HepG2 (cell line): ENCODE measurements around the gene KXD1. TPM values are rescaled to one million over a fixed set of nuclear protein-coding genes. Genes with fewer than 3 reads are reported as not detected.

Experiments used
- CCDC6 ChIP-seq: sonication (generic); formaldehyde crosslinking; IDR thresholded peaks from 2 replicates; pipeline ENCODE4 v1.8.1; 2022; ENCODE audit warnings: mild to moderate bottlenecking, missing genetic modification reagents, moderate library complexity
- FOXO1 ChIP-seq: sonication (generic); formaldehyde crosslinking; IDR thresholded peaks from 2 replicates; pipeline ENCODE4 v1.4.0; 2020; ENCODE audit warnings: missing genetic modification reagents
- HOXA5 ChIP-seq: sonication (generic); formaldehyde crosslinking; IDR thresholded peaks from 2 replicates; pipeline ENCODE4 v1.4.0; 2020; ENCODE audit warnings: missing genetic modification reagents
- NR2F6 ChIP-seq, 2 experiments: IDR thresholded peaks; 2 replicates each; pipeline ENCODE4 v1.6.1; 2016; ENCODE audit warnings: antibody characterized with exemption in 1 of 2, mild to moderate bottlenecking in 1 of 2
- SMAD1 ChIP-seq: sonication (generic); formaldehyde crosslinking; IDR thresholded peaks from 2 replicates; pipeline ENCODE4 v1.4.0; 2020; ENCODE audit warnings: missing genetic modification reagents, low read depth, mild to moderate bottlenecking, borderline replicate concordance
- SNAPC2 ChIP-seq: sonication (generic); formaldehyde crosslinking; IDR thresholded peaks from 2 replicates; pipeline ENCODE4 v1.8.1; 2022; ENCODE audit warnings: mild to moderate bottlenecking, missing genetic modification reagents
- ZNF484 ChIP-seq: sonication (generic); formaldehyde crosslinking; IDR thresholded peaks from 2 replicates; pipeline ENCODE4 v1.5.1; 2020; ENCODE audit warnings: mild to moderate bottlenecking, low read depth, missing genetic modification reagents, borderline replicate concordance
- ZNF552 ChIP-seq: sonication (generic); formaldehyde crosslinking; IDR thresholded peaks from 2 replicates; pipeline ENCODE4 v1.9.0; 2022; ENCODE audit warnings: missing genetic modification reagents, mild to moderate bottlenecking, borderline replicate concordance
- polyA plus RNA-seq, 8 experiments: library from polyadenylated mRNA; depleted of rRNA in 3 of 8; stranded (reverse) in 7 of 8; unstranded in 1 of 8; fragments of >200 nt; fragmentation: Illumina TruSeq in 4 of 8; extraction: Trizol in 4 of 8; gene quantifications; 2 replicates each; pipeline versions ENCODE4 v1.2.1 to v1.2.3, GENCODE V29; 2011 to 2016; ENCODE audit warnings: low read depth in 4 of 8, missing spikeins in 1 of 8, mixed read lengths in 1 of 8; ENCODE audit not compliant: insufficient read depth in 1 of 8
- total RNA-seq, 5 experiments: library from RNA; depleted of rRNA; stranded (reverse); fragments of >200 nt; fragmentation: Illumina TruSeq; extraction: Trizol; gene quantifications; 2 replicates each; pipeline ENCODE4 v1.2.3, GENCODE V29; 2016; ENCODE audit warnings: low read depth in 1 of 5
- TF ChIP-seq, protein P1 (sequence below): sonication (generic); formaldehyde crosslinking; IDR thresholded peaks from 2 replicates; pipeline ENCODE4 v1.5.1; 2020; ENCODE audit warnings: missing genetic modification reagents, mild to moderate bottlenecking, borderline replicate concordance
- TF ChIP-seq, protein P2 (sequence below): sonication (generic); formaldehyde crosslinking; conservative IDR thresholded peaks from 2 replicates; pipeline ENCODE4 v1.8.0; 2022; ENCODE audit warnings: mild to moderate bottlenecking, moderate library complexity, missing genetic modification reagents
- TF ChIP-seq, protein P3 (sequence below): sonication (generic); formaldehyde crosslinking; IDR thresholded peaks from 2 replicates; pipeline ENCODE4 v1.4.0; 2020; ENCODE audit warnings: missing genetic modification reagents
- TF ChIP-seq, protein P4 (sequence below): sonication (generic); formaldehyde crosslinking; IDR thresholded peaks from 2 replicates; pipeline ENCODE4 v1.4.0; 2020; ENCODE audit warnings: mild to moderate bottlenecking, missing genetic modification reagents

The KXD1 gene
- total and polyA plus RNA-seq, 2 of the 13 experiments (the other 11 are each of a cell fraction or from before 2014, with no cell fraction given) = 44.6 to 143 TPM

DNA sequence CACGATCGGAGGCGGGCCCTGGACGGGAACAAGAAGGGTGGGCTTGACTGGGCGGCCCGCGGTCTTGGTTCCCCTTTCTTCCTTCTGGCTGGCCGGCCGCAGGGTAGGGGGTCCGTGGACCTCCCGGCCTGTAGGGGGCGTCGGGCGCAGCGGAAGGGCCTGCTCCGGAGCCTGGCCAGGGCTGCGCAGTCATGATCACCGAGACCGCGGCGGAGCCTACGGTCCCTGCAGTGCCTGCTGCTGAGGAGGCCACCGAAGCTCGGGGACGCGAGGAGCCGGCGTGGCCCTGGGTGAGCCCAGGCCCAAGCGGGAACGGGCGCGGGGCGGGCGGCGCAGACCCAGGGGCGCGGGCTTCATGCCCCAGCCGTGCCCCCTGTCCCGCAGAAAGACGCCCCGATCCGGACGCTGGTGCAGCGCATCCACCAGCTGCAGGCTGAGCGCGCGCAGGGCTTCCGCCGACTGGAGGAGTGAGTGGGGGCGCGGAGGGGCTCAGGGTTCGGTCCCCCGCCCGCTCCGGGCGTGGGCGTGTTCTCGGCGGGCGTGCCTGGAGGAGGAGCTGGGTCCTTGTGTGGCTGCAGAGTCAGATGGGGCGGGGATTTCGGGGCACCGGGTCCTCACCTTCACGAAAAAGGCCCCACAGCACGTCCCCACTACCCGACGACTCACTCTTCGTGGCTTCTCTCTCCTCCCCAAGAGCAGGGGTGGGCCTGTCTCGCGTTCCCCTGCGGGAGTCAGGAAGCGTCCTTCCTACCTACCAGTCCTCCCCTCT, 31.1 kb downstream of the KXD1 start, which contains the start of gene REX1BD (continued):
- TF ChIP-seq, protein P1, sequence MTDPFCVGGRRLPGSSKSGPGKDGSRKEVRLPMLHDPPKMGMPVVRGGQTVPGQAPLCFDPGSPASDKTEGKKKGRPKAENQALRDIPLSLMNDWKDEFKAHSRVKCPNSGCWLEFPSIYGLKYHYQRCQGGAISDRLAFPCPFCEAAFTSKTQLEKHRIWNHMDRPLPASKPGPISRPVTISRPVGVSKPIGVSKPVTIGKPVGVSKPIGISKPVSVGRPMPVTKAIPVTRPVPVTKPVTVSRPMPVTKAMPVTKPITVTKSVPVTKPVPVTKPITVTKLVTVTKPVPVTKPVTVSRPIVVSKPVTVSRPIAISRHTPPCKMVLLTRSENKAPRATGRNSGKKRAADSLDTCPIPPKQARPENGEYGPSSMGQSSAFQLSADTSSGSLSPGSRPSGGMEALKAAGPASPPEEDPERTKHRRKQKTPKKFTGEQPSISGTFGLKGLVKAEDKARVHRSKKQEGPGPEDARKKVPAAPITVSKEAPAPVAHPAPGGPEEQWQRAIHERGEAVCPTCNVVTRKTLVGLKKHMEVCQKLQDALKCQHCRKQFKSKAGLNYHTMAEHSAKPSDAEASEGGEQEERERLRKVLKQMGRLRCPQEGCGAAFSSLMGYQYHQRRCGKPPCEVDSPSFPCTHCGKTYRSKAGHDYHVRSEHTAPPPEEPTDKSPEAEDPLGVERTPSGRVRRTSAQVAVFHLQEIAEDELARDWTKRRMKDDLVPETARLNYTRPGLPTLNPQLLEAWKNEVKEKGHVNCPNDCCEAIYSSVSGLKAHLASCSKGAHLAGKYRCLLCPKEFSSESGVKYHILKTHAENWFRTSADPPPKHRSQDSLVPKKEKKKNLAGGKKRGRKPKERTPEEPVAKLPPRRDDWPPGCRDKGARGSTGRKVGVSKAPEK (CRISPR knock-in tag) = 0 out of 2 replicates have a peak, but pooled peaks have one; percentile 26
- TF ChIP-seq HOXA5 (CRISPR knock-in tag) = 0 out of 2 replicates have a peak, but pooled peaks have one; percentile 43
- 0 out of 2 replicates have a peak, but pooled peaks have one; percentile 33 for TF ChIP-seq ZNF484 (CRISPR knock-in tag)
- peak; percentile 66; the same call in 1 of the 2 replicates for TF ChIP-seq CCDC6 (CRISPR knock-in tag)
- TF ChIP-seq ZNF552 = 0 out of 2 replicates have a peak, but pooled peaks have one; percentile 15
- no peak for TF ChIP-seq NR2F6 (IDR thresholded peaks at IDR 0.05)
- TF ChIP-seq NR2F6 (CRISPR knock-in tag; IDR thresholded peaks at IDR 0.05) = peak; percentile 28; the same call in 1 of the 2 replicates
- TF ChIP-seq, protein P2, sequence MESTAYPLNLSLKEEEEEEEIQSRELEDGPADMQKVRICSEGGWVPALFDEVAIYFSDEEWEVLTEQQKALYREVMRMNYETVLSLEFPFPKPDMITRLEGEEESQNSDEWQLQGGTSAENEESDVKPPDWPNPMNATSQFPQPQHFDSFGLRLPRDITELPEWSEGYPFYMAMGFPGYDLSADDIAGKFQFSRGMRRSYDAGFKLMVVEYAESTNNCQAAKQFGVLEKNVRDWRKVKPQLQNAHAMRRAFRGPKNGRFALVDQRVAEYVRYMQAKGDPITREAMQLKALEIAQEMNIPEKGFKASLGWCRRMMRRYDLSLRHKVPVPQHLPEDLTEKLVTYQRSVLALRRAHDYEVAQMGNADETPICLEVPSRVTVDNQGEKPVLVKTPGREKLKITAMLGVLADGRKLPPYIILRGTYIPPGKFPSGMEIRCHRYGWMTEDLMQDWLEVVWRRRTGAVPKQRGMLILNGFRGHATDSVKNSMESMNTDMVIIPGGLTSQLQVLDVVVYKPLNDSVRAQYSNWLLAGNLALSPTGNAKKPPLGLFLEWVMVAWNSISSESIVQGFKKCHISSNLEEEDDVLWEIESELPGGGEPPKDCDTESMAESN (CRISPR knock-in tag) = no peak; the same call in 1 of the 2 replicates
- TF ChIP-seq, protein P3, sequence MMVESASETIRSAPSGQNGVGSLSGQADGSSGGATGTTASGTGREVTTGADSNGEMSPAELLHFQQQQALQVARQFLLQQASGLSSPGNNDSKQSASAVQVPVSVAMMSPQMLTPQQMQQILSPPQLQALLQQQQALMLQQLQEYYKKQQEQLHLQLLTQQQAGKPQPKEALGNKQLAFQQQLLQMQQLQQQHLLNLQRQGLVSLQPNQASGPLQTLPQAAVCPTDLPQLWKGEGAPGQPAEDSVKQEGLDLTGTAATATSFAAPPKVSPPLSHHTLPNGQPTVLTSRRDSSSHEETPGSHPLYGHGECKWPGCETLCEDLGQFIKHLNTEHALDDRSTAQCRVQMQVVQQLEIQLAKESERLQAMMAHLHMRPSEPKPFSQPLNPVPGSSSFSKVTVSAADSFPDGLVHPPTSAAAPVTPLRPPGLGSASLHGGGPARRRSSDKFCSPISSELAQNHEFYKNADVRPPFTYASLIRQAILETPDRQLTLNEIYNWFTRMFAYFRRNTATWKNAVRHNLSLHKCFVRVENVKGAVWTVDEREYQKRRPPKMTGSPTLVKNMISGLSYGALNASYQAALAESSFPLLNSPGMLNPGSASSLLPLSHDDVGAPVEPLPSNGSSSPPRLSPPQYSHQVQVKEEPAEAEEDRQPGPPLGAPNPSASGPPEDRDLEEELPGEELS (CRISPR knock-in tag) = peak; percentile 45
- no peak for TF ChIP-seq SNAPC2 (CRISPR knock-in tag)
- TF ChIP-seq FOXO1 (CRISPR knock-in tag) = peak; percentile 84
- TF ChIP-seq SMAD1 (CRISPR knock-in tag) = 0 out of 2 replicates have a peak, but pooled peaks have one; percentile 78
- TF ChIP-seq, protein P4, sequence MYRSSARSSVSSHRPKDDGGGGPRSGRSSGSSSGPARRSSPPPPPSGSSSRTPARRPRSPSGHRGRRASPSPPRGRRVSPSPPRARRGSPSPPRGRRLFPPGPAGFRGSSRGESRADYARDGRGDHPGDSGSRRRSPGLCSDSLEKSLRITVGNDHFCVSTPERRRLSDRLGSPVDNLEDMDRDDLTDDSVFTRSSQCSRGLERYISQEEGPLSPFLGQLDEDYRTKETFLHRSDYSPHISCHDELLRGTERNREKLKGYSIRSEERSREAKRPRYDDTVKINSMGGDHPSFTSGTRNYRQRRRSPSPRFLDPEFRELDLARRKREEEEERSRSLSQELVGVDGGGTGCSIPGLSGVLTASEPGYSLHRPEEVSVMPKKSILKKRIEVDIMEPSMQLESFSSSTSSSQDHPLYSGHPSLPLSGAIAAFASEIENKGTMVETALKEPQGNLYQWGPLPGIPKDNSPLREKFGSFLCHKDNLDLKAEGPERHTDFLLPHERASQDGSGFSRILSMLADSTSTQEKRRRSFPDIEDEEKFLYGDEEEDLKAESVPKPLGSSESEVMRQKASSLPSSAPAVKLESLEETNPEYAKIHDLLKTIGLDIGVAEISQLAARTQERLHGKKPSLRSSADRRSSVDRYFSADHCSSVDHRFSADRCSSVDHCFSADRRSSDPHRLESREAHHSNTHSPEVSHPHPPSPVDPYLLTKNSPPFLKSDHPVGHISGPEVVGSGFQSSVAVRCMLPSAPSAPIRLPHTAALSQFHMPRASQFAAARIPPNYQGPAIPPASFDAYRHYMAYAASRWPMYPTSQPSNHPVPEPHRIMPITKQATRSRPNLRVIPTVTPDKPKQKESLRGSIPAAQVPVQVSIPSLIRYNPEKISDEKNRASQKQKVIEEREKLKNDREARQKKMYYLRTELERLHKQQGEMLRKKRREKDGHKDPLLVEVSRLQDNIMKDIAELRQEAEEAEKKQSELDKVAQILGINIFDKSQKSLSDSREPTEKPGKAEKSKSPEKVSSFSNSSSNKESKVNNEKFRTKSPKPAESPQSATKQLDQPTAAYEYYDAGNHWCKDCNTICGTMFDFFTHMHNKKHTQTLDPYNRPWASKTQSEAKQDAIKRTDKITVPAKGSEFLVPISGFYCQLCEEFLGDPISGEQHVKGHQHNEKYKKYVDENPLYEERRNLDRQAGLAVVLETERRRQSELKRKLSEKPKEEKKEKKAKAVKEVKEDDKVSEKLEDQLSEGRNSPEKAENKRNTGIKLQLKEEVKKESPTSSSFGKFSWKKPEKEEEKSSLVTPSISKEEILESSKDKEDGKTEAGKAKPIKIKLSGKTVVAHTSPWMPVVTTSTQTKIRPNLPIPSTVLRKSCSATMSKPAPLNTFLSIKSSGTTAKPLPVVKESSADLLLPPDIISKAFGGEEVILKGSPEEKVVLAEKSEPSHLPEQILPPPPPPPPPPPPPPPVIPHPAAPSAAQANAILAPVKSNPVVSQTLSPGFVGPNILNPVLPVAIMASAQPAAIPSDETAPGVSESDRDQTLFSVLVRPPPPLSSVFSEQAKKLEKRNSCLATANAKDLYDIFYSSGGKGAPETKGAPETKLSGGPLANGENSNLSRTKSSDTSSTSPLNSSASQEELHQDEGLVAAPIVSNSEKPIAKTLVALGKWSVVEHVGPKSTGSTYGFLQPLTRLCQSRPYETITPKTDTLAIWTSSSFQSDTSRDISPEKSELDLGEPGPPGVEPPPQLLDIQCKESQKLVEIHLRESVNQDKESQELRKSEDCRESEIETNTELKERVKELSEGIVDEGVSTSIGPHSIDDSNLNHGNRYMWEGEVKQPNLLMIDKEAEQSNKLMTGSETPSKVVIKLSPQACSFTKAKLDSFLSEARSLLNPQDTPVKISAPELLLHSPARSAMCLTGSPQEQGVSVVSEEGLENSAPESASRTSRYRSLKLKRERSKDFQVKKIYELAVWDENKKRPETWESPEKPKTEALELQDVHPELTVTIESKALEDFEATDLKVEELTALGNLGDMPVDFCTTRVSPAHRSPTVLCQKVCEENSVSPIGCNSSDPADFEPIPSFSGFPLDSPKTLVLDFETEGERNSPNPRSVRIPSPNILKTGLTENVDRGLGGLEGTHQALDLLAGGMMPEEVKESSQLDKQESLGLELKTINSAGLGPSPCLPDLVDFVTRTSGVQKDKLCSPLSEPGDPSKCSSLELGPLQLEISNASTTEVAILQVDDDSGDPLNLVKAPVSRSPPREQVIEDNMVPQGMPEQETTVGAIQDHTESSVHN (CRISPR knock-in tag) = peak; percentile 77; the same call in 1 of the 2 replicates
